ENCODE measurements around the gene RAB18.

Gene RAB18

DNA sequence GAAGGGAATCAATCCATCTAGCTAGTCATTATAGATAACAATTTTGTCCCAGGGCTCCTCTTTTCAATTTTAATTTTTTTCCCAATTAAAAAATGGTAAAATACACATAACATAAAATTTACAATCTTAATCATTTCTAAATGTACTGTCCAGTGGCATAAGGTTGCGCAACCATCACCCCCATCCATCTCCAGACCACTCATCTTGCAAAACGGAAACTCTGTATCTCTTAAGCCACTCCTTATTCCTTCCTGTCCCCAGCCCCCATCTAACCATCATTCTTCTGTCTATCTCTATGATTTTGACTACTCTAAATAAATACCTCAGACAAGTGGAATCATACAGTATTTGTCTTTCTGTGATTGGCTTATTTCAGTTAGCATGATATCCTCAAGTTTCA, 46.1 kb upstream of the RAB18 start:
- H3K9ac ChIP-seq (ENCODE audit: low read length) = no peak overlapping the region
- H4K20me1 ChIP-seq (ENCODE audit: low read depth, low read length) = no peaks in the 10 kb centered on the region
- H3K9me2 ChIP-seq (replicated peaks; ENCODE audit: insufficient read depth, low read length) = no peaks in the 10 kb centered on the region
- H3K9me3 ChIP-seq (ENCODE audit: insufficient read depth, low read length) = no peaks in the 10 kb centered on the region
- no peaks in the 10 kb centered on the region for H3F3A ChIP-seq (ENCODE audit: insufficient read depth)
- H2AFZ ChIP-seq (ENCODE audit: low read depth, low read length, severe bottlenecking) = no peak overlapping the region
- H3K36me3 ChIP-seq (ENCODE audit: low read length) = no peaks in the 10 kb centered on the region
- no peaks in the 10 kb centered on the region for H3K79me2 ChIP-seq (ENCODE audit: insufficient read depth, low read length)
- no peaks in the 10 kb centered on the region for H3K27me3 ChIP-seq (ENCODE audit: low read length)
- no peak overlapping the region for H3K4me2 ChIP-seq (ENCODE audit: low read depth, low read length, poor library complexity, severe bottlenecking)
- H3K4me3 ChIP-seq (ENCODE audit: insufficient read depth, low read length, poor library complexity, severe bottlenecking) = no peak overlapping the region
- no peak for TF ChIP-seq EZH2phosphoT487 (conservative IDR thresholded peaks at IDR 0.05; ENCODE audit: low read length)
- TF ChIP-seq, protein P1, sequence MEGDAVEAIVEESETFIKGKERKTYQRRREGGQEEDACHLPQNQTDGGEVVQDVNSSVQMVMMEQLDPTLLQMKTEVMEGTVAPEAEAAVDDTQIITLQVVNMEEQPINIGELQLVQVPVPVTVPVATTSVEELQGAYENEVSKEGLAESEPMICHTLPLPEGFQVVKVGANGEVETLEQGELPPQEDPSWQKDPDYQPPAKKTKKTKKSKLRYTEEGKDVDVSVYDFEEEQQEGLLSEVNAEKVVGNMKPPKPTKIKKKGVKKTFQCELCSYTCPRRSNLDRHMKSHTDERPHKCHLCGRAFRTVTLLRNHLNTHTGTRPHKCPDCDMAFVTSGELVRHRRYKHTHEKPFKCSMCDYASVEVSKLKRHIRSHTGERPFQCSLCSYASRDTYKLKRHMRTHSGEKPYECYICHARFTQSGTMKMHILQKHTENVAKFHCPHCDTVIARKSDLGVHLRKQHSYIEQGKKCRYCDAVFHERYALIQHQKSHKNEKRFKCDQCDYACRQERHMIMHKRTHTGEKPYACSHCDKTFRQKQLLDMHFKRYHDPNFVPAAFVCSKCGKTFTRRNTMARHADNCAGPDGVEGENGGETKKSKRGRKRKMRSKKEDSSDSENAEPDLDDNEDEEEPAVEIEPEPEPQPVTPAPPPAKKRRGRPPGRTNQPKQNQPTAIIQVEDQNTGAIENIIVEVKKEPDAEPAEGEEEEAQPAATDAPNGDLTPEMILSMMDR (IDR thresholded peaks at IDR 0.05; ENCODE audit: insufficient read depth, low read length, poor library complexity, severe bottlenecking) = no peak
- no peak overlapping the region for H3K27ac ChIP-seq (ENCODE audit: low read depth, low read length)

DNA sequence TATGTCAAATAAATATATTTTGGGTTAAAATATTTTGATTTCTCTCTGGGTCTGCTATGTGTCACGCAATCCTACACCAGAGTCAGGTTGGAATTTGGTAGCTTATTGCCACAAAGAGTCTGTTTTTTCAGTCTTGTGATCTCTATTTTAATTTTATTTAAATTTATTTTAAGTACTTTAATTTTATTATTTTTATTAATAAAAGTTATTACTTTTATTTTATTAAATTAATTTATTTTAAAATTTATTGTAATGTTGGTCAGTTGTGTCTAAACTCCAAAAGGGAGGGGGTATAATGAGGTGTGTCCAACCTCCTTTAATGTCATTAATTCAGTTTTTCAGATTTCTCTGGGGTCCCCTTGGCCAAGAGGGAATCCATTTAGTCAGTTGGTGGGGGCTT, 42.8 kb upstream of the RAB18 start:
- no peak overlapping the region for H3K4me3 ChIP-seq (ENCODE audit: insufficient read depth, low read length, poor library complexity, severe bottlenecking)
- TF ChIP-seq, protein P1 (IDR thresholded peaks at IDR 0.05; ENCODE audit: insufficient read depth, low read length, poor library complexity, severe bottlenecking) = no peak
- TF ChIP-seq EZH2phosphoT487 (conservative IDR thresholded peaks at IDR 0.05; ENCODE audit: low read length) = no peak
- no peak overlapping the region for H3K27ac ChIP-seq (ENCODE audit: low read depth, low read length)
- no peaks in the 10 kb centered on the region for H3K79me2 ChIP-seq (ENCODE audit: insufficient read depth, low read length)
- no peaks in the 10 kb centered on the region for H3F3A ChIP-seq (ENCODE audit: insufficient read depth)
- no peak overlapping the region for H3K4me2 ChIP-seq (ENCODE audit: low read depth, low read length, poor library complexity, severe bottlenecking)
- no peak overlapping the region for H3K9ac ChIP-seq (ENCODE audit: low read length)
- no peaks in the 10 kb centered on the region for H3K36me3 ChIP-seq (ENCODE audit: low read length)
- no peaks in the 10 kb centered on the region for H3K27me3 ChIP-seq (ENCODE audit: low read length)
- H2AFZ ChIP-seq (ENCODE audit: low read depth, low read length, severe bottlenecking) = no peak overlapping the region
- H4K20me1 ChIP-seq (ENCODE audit: low read depth, low read length) = no peaks in the 10 kb centered on the region
- H3K9me2 ChIP-seq (replicated peaks; ENCODE audit: insufficient read depth, low read length) = no peaks in the 10 kb centered on the region
- no peaks in the 10 kb centered on the region for H3K9me3 ChIP-seq (ENCODE audit: insufficient read depth, low read length)

DNA sequence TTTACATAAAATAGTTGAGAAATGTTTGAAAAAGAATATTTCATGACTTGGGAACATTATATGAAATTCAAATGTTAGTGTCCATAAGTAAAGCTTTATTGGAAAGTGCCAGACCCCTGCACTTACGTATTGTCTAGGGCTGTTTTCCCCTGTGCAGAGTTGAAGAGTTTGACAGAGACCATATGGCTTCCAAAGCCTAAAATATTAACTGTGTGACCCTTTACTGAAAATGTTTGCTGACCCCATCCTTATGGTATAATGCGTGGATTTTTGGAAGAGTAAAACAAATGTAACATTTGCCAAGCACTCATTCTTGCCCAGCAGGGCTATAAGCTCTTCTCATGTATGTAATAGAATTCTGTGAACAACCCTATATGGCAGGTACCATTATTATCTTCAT, 40.1 kb upstream of the RAB18 start:
- no peak for TF ChIP-seq EZH2phosphoT487 (conservative IDR thresholded peaks at IDR 0.05; ENCODE audit: low read length)
- TF ChIP-seq, protein P1 (IDR thresholded peaks at IDR 0.05; ENCODE audit: insufficient read depth, low read length, poor library complexity, severe bottlenecking) = no peak
- Histone ChIP-seq H3K4me3 (ENCODE audit: insufficient read depth, low read length, poor library complexity, severe bottlenecking) (no peak overlapping the region), H3K79me2 (ENCODE audit: insufficient read depth, low read length) (no peaks in the 10 kb centered on the region), H3K27me3 (ENCODE audit: low read length) (no peaks in the 10 kb centered on the region), H3K9ac (ENCODE audit: low read length) (no peak overlapping the region), H3K9me3 (ENCODE audit: insufficient read depth, low read length) (no peaks in the 10 kb centered on the region), H3K4me2 (ENCODE audit: low read depth, low read length, poor library complexity, severe bottlenecking) (no peak overlapping the region), H4K20me1 (ENCODE audit: low read depth, low read length) (no peaks in the 10 kb centered on the region), H3F3A (ENCODE audit: insufficient read depth) (no peaks in the 10 kb centered on the region), H3K27ac (ENCODE audit: low read depth, low read length) (no peak overlapping the region), H3K9me2 (replicated peaks; ENCODE audit: insufficient read depth, low read length) (no peaks in the 10 kb centered on the region), H2AFZ (ENCODE audit: low read depth, low read length, severe bottlenecking) (no peak overlapping the region), H3K36me3 (ENCODE audit: low read length) (no peaks in the 10 kb centered on the region)
